ENCODE data around the gene NSFL1C.

The NSFL1C gene

DNA sequence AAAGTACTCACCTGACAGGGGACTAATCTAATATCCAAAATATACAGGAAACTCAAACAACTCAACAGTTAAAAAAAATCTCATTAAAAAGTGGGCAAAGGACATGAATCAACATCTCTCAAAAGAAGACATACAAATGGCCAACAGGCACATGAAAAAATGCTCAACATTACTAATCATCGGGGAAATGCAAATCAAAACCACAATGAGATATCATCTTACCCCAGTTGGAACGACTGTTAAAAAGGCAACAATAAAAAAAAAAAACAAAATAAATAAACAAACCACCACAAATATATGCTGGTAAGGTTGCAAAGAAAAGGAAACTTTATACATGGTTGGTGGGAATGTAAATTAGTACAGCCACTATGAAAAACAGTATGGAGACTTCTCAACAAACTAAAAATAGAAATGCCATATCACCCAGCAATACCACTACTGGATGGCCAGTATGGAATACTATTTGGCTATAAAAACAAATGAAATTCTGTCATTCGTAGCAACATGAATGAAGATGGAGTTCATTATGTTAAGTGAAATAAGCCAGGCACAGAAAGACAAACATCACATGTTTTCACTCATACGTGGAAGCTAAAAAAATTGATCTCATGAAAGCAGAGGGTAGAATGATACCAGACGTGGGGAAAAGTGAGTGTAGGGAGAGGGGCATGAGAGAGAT is 17.9 kb upstream of the NSFL1C start:
- DNase-seq, result no peak

DNA sequence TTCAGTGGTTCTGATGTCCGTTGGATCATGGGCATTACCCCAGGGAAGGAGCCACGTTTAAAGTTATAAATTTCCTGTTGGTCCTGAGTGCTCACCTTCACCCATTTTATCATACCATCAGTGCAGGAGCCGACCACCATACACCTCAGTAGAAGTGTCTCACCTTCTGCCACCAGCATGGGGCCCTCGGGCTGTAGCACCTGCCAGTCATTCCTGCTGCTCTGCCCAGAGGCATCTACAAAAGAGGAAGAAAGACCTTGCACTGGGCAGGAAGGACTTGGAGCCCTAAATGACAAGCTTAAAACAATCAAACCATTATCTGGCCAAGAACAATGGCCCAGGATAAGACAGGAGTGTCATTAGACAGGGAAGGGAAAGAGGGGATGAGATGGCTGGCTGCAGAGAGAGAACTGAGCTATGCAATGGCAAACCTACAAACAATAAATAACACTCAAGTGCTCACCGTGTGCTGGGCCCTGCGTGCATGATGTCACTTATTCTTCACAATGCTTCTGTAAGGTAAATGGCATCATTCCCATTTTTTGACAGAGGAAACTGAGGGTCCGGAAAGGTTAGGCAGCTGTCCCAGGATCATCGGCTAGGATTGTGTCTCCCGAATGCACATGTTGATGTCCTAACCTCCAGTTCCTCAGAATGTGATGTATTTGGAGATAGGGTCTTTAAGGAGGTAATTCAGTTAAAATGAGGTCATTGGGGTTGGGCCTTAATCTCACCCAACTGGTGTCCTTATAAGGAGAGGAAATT is 13.4 kb upstream of the NSFL1C start:
- no peak for DNase-seq

DNA sequence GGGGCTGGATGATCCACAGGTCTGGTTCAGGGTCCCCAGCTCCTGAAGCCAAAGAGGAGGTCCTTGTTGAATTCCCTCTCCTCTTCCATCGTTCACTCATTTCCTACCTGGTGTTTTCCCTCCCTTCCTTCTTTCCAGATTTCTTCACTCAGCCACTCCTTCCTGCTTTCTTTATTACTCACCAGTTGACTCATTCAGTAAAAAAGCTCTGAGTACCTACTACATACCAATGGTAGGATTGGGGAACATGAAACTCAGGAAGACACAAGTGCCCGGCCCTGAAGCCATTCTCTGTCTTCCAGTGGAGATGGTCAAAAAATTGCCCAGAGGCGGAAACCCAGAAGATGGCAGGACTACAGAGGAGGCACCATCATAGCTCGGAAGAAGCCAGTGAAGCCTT is 11.9 kb upstream of the NSFL1C start:
- no peak for DNase-seq

DNA sequence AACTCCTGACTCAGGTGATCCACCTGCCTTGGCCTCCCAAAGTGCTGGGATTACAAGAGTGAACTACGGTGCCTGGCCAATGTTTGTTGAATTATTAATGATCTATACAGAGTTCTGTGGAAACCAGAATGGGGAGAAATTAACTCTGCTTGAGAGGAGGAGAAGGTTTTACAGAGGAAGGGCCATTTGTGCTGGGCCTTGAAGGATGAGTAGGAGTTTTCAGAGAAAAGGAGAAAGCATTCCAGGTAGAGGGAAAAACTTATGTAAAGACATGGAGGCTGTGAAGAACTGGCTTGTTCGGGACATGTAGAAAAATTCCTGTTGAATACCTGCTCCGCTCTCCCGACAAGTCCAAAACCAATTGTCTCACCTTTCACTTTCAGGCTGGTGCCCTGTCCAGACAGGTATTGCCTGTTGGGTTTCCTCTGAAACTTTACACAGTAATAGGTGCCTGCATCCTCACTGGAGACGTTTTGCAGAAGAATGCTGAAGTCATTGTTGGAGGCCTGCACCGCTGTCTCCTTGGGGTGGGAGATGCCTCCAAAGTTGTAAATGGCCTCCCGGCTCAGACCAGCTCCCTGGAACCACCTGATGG is 11.3 kb upstream of the NSFL1C start:
- no peak for DNase-seq

DNA sequence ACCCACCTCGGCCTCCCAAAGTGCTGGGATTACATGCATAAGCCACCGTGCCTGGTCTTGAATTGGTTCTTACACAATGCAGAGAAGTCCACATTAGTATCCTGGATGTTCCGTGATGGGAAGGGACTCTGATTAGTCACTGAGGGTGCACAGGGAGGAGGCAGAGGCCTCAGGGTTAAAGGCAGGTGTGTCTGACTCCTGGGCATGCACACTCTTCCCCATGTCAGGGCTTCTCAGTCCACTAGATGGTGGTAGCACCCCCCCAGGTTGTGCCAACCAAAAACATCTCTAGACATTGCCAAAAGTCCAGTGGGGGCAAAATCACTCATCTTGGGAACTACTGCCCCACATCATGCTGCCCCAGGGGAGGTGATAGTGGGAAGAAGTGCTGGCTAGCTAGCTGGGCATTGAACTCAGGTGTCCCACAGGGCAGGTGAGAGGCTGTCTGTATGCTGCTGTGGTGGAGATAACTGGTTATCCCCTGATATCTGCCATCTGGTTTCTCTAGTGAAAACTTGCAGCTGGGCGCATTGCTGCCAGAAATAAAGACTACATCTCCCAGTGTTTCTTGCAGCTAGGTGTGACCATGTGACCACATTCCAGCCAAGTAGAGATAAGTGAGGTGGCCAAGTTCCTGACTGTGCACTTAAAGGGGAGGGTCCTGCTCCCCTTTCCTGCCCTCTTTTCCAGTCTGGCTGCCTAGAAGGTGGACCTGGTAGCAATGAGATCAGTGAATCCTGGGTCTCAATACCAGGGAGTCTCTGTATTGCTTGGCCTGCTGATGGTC is 8.4 kb upstream of the NSFL1C start:
- no peak for DNase-seq

DNA sequence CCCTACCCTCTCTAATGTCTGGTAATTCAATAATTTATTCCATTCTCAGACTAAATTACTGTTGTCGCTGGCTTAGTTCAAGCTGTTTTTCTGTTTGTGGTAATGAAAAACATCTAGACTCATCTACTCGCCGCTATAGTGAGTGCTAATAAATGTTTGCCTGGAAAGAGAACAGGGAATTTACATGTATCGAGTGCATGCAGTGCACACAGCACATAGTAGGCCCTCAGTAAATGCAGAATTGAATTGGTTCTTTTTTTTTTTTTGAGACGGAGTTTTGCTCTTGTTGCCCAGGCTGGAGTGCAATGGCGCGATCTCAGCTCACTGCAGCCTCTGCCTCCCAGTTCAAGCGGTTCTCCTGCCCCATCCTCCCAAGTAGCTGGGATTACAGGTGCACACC is 7.7 kb upstream of the NSFL1C start:
- DNase-seq, result no peak

DNA sequence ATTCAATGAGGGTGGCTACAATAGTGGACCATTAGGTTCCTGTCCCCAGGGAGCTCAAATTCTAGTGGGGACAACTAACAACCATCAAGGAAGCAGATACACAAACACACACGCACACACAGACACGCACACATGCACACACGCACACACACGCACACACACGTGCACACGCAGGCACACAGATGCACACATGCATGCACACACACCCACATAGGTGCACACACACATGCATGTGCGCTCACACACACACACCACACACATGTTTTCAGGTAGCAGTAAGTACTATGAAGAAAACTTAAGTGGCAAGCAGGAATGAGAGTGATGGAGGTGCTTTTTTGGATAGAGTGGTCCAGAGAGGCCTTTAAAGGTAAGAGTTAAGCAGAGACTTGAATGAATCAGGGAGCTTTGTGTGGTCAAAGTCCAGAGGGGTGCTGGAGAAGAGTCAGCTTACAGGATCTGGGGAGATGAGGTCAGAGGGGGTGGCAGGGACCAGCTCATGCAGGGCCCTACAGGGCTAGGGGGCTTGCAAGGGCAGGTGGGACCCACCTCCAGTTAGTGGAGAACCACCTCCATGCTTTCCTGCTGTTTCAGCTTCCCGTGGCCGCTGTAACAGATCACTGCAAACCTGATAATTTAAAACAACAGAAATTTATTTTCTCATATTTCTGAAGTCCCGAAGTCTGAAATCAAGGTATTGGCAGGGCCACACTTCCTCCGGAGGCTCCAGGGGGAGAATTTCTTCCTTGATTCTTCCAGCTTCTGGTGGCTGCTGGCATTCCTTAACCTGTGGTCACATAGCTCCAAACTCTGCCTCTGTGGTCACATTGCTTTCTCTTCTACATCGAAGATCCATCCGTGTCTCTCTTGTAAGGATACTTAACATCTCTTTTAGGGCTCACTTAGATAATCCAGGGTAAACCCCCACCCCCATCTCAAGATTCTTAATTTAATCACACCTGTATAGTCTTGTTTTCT is 6.9 kb upstream of the NSFL1C start:
- no peak for DNase-seq

DNA sequence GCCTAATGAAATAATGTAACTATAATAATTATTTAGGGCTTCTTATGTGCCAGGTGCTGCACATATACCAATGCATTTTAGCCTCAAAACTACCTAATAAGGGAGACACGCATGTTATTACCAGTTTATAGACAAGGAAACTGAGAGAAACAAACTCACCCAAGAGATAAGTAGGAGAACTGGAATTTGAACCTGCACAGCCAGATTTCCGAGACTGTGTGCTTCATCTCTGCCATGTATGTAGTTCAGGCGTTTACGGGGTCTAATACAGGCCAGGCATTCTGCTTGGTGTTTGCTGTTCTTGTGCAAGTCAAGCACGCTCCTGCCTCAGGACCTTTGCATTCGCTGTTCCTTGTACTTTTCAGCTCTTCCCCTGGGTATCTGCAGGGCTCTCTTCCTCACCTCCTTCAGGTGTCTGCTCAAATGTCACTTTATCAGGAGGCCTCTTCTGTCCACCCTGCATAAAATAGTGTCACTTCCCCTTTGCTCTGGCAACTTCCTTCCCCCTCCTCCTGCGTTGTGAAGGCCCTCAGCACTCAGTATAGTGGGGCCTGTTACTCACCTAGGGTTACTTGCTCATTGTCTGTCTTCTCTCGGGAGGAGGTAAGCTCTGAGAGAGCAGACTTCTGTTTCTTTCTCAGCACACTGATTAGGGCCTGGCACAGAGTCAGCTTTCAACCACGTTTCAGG is 6.1 kb upstream of the NSFL1C start:
- no peak for DNase-seq

DNA sequence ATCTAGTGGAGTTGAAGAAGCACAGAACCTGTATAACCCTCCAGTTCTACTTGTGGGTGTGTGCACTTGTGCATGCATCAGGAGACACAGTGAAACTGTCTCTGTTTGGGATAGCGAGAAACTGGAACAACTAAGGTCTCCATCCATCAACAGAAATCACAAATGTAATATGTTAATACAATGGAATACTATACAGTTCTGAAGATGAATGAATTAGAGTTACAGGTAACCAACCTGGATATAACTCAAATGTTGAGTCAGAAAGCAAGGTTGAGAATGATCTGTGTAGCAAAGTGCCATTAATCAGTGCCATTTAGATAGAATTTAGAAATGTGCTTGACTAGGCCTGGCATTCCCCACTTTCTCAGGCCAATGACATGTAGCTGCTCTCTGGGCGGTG is 4.6 kb upstream of the NSFL1C start:
- no peak for DNase-seq

DNA sequence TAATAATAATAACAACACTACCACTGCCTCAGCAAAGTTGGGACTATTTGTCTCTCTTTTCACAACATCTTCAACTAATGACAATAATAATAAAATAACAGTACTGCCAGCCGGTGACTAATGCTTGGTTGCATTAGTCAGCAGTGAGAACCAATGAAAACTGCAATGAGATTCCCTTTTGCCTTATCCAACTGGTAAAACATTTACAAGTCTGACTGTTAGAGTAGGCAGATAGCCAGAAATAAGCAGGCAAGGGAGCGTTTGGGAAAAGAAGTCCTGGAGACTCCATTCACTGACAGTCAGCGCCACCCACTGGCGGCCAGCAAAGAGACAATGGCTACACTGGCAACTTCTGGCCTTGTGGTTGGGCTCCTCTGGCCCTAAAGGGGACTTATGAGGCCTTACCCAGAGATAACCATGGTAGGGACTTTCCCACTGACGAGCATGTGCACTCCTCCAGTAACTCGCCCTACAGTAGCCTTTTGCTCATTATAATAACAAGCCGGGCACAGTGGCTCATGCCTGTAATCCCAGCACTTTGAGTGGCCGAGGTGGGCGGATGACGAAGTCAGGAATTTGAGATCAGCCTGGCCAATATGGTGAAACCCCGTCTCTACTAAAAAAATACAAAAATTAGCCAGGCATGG is 3.4 kb upstream of the NSFL1C start:
- DNase-seq, result peak; percentile 94

DNA sequence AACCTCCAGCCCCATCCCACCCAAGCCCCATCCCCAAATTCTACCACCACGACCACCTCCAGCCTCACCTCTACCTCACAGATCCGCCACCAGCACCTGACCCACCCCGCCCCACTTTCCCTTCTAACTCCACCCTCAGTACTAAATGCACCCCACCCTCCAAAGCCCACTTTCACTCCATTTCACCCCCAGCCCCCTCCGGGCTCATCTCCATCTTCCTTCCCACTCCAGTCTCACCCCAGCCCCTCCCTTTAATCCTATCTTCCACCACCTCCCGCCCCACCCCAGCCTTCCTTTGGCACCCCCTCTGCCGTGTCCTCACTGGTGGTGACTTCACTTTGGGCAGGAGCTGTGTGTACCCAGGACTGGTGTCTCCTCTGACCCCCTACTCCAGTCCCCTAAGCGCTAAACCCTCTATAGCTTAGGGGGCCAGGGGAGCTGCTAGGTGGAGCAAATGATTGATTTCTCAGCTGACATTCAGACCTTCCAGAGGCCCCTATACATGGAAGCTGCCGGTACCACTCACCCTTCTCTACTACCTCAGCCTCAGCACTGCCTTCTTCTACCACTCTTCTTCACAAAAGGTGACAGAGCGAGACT is 2.8 kb upstream of the NSFL1C start:
- DNase-seq, result no peak

DNA sequence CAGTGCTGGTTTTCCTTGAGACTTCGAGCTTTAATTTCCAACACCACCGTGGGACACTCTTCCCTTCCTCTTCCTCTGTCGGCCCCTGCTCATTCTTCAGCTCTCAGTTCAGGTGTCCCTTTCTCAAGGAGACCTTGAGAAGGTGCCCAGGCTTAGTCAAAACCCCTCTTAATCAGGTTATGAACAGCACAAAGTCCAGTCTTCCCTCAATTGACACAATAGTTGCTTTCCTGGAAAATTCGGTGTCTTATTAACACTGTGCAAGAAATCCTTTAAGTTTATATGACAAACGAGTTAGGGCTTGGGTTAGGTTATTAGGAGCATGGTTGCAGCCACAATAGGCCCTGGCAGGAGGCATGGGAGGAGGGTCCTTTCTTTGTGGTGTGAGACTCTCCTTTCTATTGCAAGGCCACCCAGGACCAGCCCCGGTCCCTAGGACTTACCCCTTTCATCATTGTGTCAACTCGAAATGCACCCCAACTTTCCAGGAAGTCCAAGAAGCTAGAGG is 1.5 kb upstream of the NSFL1C start:
- peak; percentile 32 for DNase-seq

DNA sequence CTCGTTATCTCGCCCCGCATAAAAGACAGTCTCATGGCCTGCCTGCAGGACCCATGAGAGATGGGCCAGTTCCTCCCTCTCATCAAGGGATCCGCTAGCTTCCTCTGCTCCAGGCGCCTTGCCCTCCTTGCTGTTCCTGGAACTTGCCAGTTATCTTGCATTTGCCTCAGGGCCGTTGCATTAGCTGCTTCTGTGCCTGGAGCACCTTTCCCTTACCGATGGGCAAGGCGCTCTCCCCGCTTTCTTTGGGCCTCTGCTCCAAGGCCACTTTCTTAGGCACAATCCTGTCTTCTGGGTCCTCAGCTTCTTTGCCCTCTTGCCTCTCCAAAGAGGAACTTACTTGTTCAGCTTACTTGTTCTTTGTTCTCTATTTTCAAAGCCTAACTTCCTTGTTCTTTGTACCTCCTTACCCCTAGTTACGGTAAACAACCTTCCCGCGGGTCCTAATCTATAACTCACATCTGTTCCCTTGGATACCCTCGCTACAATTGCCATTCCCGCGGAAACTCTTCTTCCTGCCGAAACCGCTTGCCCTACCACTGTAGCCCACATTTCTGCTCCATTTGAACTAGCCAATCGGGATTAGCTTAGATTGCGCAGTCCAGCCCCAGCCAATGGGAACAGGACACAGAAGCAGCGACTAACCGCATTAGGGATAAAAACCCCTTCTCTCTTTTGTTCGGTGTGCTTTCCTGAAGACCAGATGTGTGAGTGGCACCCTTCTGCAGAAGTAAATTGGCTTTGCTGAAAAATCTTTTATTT is 887 bp upstream of the NSFL1C start:
- peak; percentile 28 for DNase-seq

DNA sequence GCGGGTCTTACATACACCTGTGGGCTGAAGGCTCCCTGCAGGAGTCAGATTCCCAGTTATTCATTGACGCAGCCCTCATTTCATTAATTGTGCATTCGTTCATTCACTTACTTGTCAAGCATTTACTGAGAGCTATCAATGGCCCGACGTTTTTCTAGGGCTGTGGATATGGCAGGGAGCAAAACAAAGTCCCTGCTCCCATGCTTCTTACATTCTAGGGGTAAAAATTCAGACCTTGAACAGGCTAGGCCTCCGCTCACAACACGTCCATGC is 369 bp upstream of the NSFL1C start:
- DNase-seq, result no peak

DNA sequence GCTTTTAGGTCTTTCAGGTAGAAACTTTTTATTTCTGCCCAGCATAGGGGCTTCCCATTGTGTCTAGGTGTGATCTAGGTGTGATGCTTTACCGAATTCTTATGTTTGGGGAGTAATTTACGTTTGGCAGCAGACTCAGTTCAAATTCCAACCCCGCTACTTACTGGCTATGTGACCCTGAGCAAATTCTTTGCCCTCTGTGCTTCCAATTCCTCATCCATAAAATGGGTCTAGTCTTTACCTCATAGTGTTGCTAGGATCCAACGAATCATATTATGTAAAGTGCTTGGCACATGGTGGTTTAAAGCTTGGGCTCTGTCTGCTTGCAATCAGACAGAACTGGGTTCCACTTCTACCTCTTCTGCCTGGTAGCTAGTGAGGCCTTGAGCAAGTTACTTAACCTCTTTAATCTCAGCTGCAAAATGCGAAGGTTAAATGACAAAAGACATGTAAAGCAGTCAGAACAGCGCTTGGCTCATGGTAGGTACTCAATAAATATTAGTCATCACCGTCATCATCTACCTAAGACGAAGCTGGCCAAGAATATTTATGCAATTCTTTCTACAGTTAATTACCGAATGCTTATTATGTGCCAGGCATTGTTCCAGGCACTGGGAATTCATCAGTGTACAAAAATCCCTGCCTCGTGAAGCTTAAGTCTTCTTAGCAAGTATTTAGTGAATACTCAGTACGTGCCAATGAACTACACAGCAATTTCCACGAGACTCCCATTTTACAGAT is 1.0 kb downstream of the NSFL1C start:
- peak; percentile 4 for DNase-seq

DNA sequence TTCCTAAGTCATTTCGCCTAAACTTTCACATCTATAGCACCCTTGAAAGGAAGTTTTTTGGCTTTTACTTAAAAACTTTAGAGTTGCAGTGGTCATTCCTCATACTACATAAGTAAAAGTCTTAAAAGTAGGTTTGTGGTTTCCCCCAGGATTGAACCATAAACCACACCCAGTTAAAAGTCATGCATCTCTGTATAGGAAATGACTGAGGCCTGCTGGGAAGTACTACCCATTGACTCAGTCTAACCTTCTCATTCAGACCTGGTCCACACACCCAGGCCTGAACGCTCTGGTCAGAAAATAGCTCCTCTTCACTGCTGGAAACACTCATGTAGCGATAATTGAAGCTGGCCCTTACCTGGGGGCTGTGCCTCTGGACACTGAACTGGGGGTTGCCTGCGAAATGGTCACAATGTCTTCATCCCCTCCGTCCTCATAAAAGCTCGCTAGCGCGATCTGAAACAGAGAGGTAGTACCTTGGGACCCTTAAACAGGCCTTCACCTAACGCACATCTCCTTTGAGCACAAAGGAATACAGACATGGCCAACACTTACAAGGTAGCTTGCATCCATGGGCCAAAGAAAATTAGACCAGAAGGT is 2.6 kb downstream of the NSFL1C start:
- no peak for DNase-seq

DNA sequence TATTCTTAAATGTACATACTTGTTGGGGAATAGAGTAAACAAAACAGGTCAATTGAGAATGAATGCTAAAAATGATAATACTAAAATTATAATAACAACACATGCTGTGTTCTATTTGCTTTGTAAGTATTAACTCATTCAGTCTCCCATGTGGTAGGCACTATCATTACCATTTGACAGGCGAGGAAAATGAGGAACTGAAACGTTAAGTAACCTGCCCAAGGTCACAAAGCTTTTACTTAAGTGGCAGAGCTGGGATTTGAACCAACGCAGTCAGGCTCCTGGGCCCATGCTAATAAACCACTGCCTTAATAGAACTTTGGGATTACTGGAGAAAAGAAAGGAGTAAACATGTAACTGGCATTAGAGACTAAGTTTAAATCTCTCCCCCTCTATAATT is 3.8 kb downstream of the NSFL1C start:
- DNase-seq, result no peak

DNA sequence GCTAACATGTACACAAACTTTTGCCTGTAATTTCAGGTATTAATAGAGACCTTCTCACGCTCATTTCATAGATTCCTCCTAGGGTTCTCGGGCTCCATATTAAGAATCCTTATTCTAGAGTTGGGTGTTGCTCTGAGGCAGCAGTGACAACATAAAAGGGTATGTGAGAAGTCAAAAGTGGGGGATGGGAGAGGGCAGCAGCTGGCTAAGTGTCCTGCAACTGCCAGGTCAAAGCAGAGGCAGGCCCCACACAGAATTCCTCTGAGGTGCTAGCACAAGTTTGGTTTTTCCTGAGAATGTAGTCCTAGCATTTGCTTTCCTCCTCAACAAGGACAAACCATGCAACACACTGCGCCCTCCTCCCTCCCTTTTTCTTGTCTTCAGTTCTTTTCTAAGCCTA is 4.6 kb downstream of the NSFL1C start:
- DNase-seq, result peak; percentile 23

DNA sequence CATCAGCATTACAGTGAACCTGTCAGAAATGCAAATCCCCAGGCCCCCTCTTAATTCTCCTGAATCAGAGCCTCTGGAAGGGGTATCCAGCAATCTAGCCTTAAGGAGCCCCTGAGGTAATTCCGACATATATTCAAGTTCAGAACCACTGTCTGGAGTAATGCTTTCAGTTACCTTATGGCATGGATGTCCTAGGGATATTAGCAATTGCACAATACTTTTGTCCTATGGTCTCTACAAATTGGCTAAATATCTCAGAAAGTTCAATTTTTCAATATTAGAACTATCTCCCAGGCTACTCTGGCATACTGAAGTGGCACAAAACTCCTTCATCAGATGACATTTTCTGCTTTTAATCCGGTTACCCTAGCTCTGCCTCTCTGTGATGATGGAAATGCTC is 6.4 kb downstream of the NSFL1C start:
- DNase-seq, result peak; percentile 8

Measured in islet precursor cell (in vitro differentiated cells).